ENCODE measurements around the gene FGF22. TPM values are rescaled to one million over a fixed set of nuclear protein-coding genes. Genes with fewer than 3 reads are reported as not detected.

The FGF22 gene
- polyA plus RNA-seq, 1 donor from 2014 or later, result 0.48 TPM

- H4K20me1 ChIP-seq (ENCODE audit: insufficient read depth), result no peaks in the 10 kb centered on the region
- no peaks in the 10 kb centered on the region for H3K79me2 ChIP-seq (replicated peaks; ENCODE audit: insufficient read depth, low read length)
- H3K27ac ChIP-seq (ENCODE audit: low read length), result no peak overlapping the region
- H3K27me3 ChIP-seq (ENCODE audit: insufficient read depth, low read depth, low read length), result no peaks in the 10 kb centered on the region
- H3F3A ChIP-seq (ENCODE audit: insufficient read depth, low read length, poor library complexity, severe bottlenecking), result no peaks in the 10 kb centered on the region
- H3K9me3 ChIP-seq (ENCODE audit: low read length), result no peaks in the 10 kb centered on the region
- no peak overlapping the region for H3K9ac ChIP-seq (ENCODE audit: low read length)
- TF ChIP-seq TAF1 (IDR thresholded peaks at IDR 0.05; ENCODE audit: low read depth), result no peak
- TF ChIP-seq EZH2 (IDR thresholded peaks at IDR 0.05; ENCODE audit: borderline replicate concordance, insufficient read depth, low read length, poor library complexity, severe bottlenecking), result no peak
- no peak for TF ChIP-seq MXI1 (conservative IDR thresholded peaks at IDR 0.05; ENCODE audit: poor library complexity, severe bottlenecking)
- TF ChIP-seq SMC3 (conservative IDR thresholded peaks at IDR 0.05; ENCODE audit: poor library complexity), result no peak
- TF ChIP-seq POLR2AphosphoS5 (IDR thresholded peaks at IDR 0.05), result no peak
- no peak for TF ChIP-seq RAD21 (conservative IDR thresholded peaks at IDR 0.05)
- no peak for TF ChIP-seq CTCF (IDR thresholded peaks at IDR 0.05; ENCODE audit: poor library complexity, severe bottlenecking)
- no peak for TF ChIP-seq REST (IDR thresholded peaks at IDR 0.05; ENCODE audit: borderline replicate concordance)
- H2AFZ ChIP-seq (ENCODE audit: low read depth, low read length), result no peak overlapping the region
- H3K9me2 ChIP-seq (ENCODE audit: insufficient read depth, low read length), result no peaks in the 10 kb centered on the region
- H3K4me2 ChIP-seq (ENCODE audit: low read length), result no peak overlapping the region
- H3K4me3 ChIP-seq (ENCODE audit: low read length), result no peak overlapping the region
- no peaks in the 10 kb centered on the region for H3K36me3 ChIP-seq (ENCODE audit: insufficient read depth, low read length)
These were observed 6.5 kb downstream of the FGF22 start for GRCh38 chr19:645912-646778.

GRCh38 chr19:646779-647565 is 7.3 kb downstream of the FGF22 start:
- Histone ChIP-seq H3K4me3 (ENCODE audit: low read length) (no peak overlapping the region), H3K36me3 (ENCODE audit: insufficient read depth, low read length) (no peaks in the 10 kb centered on the region), H3F3A (ENCODE audit: insufficient read depth, low read length, poor library complexity, severe bottlenecking) (no peaks in the 10 kb centered on the region), H3K9me3 (ENCODE audit: low read length) (no peaks in the 10 kb centered on the region), H4K20me1 (ENCODE audit: insufficient read depth) (no peaks in the 10 kb centered on the region), H3K4me2 (ENCODE audit: low read length) (no peak overlapping the region), H2AFZ (ENCODE audit: low read depth, low read length) (no peak overlapping the region), H3K27ac (ENCODE audit: low read length) (no peak overlapping the region), H3K27me3 (ENCODE audit: insufficient read depth, low read depth, low read length) (no peaks in the 10 kb centered on the region), H3K79me2 (replicated peaks; ENCODE audit: insufficient read depth, low read length) (no peaks in the 10 kb centered on the region), H3K9me2 (ENCODE audit: insufficient read depth, low read length) (no peaks in the 10 kb centered on the region), H3K9ac (ENCODE audit: low read length) (no peak overlapping the region)
- no peak for TF ChIP-seq SMC3 (conservative IDR thresholded peaks at IDR 0.05; ENCODE audit: poor library complexity)
- TF ChIP-seq CTCF (IDR thresholded peaks at IDR 0.05; ENCODE audit: poor library complexity, severe bottlenecking), result no peak
- TF ChIP-seq REST (IDR thresholded peaks at IDR 0.05; ENCODE audit: borderline replicate concordance), result no peak
- no peak for TF ChIP-seq RAD21 (conservative IDR thresholded peaks at IDR 0.05)
- no peak for TF ChIP-seq TAF1 (IDR thresholded peaks at IDR 0.05; ENCODE audit: low read depth)
- TF ChIP-seq EZH2 (IDR thresholded peaks at IDR 0.05; ENCODE audit: borderline replicate concordance, insufficient read depth, low read length, poor library complexity, severe bottlenecking), result no peak
- TF ChIP-seq MXI1 (conservative IDR thresholded peaks at IDR 0.05; ENCODE audit: poor library complexity, severe bottlenecking), result no peak
- no peak for TF ChIP-seq POLR2AphosphoS5 (IDR thresholded peaks at IDR 0.05)
- no peak for TF ChIP-seq EP300 (conservative IDR thresholded peaks at IDR 0.05; ENCODE audit: poor library complexity, severe bottlenecking)
